Stimulated activated CD4-positive, alpha-beta T cell treated with anti-CD3 and anti-CD28 coated beads, Interleukin-4, amount 100 ng/mL, for 4 hours (primary cell): ENCODE measurements around the gene PLA2G5.
"Not testable (repeated sequence)": the region's sequence is repeated elsewhere in the genome, so short reads cannot be mapped to it uniquely, and the experiment has no call there.

Experiments used
- DNase-seq, 2 experiments: peaks; one replicate each; pipeline ENCODE4 v3.0.0-alpha.2; 2020

Gene PLA2G5

GRCh38 chr1:20123722-20124455 is 53.9 kb downstream of the PLA2G5 start:
- DNase-seq: no peak

- DNase-seq: no peak
Observed at GRCh38 chr1:20124456-20125057, 54.6 kb downstream of the PLA2G5 start.

GRCh38 chr1:20125100-20125499 is 55.1 kb downstream of the PLA2G5 start:
- DNase-seq: no peak

- DNase-seq: no peak
Observed at GRCh38 chr1:20126041-20126805, 56.2 kb downstream of the PLA2G5 start.

GRCh38 chr1:20126806-20127440 is 56.9 kb downstream of the PLA2G5 start:
- DNase-seq: no peak

GRCh38 chr1:20130518-20130917 is 60.5 kb downstream of the PLA2G5 start:
- DNase-seq: not testable (repeated sequence)

- DNase-seq: no peak
Observed at GRCh38 chr1:20134995-20135394, 65.0 kb downstream of the PLA2G5 start.

- no peak for DNase-seq
Observed at GRCh38 chr1:20136249-20136648, 66.3 kb downstream of the PLA2G5 start.

GRCh38 chr1:20137055-20137454 is 67.1 kb downstream of the PLA2G5 start:
- DNase-seq: no peak

GRCh38 chr1:20137604-20138003 is 67.6 kb downstream of the PLA2G5 start:
- no peak for DNase-seq

GRCh38 chr1:20138346-20138745 is 68.4 kb downstream of the PLA2G5 start:
- no peak for DNase-seq

- no peak for DNase-seq
Observed at GRCh38 chr1:20138961-20139550, 69.1 kb downstream of the PLA2G5 start, which contains the start of gene PLA2G2F. TSS of gene PLA2G2F (plus strand) at chr1:20139323. CDS start at chr1:20139428, 105 bp downstream.

- no peak for DNase-seq
Observed at GRCh38 chr1:20139776-20140612, 70.0 kb downstream of the PLA2G5 start.

- DNase-seq: no peak
Observed at GRCh38 chr1:20141001-20141400, 71.0 kb downstream of the PLA2G5 start.

GRCh38 chr1:20141466-20141865 is 71.5 kb downstream of the PLA2G5 start:
- DNase-seq: no peak
